Activated T-helper 9 cell treated with anti-CD3 and anti-CD28 coated beads, Interleukin-2, amount 50 U/mL, for 16 hours (primary cell): Measurements from ENCODE around the gene RAPGEF5.

Experiments used
- DNase-seq: peaks from one replicate; pipeline ENCODE4 v3.0.0-alpha.2; 2020; ENCODE audit warnings: low read depth

The RAPGEF5 gene

DNA sequence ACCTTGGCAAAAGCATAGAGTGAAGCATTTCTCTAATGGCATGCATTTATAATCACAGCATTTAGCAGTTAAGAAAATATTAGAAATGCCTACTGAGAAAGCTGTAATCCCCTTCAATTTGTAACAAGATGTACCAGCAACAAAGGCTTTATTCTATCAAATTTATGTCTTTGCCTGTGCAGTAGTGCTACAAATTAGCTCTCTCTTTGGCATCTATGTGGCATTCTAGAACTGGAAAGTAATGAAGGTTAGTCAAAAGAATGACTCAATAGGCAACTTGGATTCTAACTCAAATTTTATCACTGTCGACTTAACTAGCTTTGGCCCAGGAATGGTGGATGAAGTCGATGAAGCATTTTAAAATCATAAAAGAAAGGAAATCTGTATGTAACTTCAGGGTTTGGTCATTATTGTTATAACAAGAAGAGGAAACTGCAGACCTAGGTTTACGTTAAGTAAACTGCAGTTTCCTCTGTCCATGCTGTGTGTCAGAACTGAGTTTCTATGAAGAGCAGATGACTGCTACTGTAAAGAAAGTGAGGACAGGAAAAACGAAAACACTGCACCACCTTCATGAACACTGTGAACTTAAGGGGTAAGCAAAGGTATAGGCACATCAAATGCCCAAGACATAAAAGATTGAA, 140.0 kb downstream of the RAPGEF5 start:
- no peak for DNase-seq

DNA sequence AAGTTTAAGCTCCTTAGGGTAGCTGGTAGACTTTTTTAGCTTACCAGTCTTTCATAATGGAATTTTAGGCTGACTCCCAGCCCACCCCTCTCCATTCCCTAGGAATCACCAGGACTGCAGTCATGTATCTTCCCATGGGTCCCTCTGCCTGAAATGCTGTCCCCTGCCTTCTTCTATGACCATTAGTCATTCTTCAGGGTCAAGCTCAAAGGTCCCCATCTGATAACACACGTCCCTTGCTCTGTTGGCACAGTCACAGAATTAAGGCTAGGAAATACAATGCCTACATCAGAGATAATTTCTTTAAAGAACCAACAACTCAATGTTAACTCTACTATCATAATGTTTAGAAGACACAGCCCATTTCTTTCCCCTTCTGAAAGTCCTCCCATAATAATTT, 140.6 kb downstream of the RAPGEF5 start:
- no peak for DNase-seq

DNA sequence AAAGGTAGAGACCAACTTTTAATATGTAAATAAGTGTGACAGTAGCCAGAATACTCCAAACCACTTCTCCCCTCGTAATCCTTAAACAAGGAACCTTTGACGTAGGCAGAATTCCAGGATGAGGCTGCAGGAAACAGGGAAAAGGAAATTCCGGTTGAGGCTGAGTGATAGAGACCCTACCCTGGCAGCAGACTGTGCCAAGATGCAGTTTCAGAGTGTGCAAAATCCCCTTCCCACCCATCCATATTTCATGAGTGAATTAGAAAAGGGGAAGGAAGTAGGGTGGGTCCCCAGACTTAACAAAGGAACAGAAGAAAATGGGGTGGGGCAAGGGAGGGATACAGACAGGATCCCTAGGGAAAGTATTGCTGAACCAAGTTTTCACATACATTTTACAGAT, 143.0 kb downstream of the RAPGEF5 start:
- DNase-seq = no peak

DNA sequence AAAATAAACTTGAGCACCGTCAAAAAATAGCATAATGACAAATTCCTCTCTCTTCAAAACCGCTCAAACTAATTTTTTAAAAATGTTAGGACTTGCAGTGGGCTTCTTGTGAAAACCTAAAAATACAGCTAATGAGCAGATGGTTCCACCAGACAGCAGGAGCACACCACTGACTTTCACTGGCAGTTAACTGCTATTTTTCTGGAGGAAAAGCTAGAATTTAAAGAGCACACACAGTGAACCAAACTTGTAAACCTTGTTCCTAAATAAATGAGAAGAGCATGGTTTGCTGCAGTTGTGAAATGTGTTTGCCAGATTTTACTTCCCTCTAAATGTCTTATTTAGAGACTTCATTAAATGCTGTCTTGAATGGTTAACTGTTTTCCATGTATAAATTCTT, 143.9 kb downstream of the RAPGEF5 start:
- DNase-seq = no peak

DNA sequence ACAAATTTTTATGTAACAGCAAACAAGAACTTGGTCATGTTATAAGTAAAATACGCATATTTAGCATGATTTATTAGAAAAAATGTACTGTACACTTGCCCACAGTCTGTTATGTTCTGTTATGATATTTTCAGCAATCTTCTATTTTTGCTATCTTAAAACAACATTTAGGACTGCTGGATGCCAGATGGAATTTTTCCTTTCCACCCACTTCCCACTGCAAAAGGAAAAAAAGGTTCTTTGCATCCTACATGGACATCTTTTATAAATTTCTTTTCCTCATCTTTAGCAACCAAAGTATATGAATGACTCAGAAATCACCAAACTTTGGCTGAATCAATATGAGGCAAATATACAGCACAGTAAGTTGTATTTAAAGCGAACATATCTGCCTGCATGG, 146.0 kb downstream of the RAPGEF5 start:
- no peak for DNase-seq

DNA sequence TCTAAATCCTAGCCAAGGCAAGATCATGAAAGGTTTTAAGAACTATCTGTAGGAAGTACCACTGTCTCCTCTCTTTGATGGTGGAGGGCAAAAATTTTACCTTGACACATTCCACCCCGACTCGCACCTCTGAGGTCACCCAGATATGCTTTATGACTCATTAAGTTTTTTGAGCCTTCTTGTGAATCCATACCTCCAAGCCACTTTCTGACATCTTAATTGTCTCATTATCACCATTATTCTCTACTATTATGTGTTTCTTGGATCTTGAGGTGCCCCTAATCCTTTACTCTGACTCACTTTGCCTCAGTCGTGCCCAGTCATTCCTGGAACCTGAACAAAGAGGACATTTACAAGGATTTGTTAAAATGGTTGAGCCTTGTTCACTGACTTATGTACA, 146.6 kb downstream of the RAPGEF5 start:
- DNase-seq = no peak

DNA sequence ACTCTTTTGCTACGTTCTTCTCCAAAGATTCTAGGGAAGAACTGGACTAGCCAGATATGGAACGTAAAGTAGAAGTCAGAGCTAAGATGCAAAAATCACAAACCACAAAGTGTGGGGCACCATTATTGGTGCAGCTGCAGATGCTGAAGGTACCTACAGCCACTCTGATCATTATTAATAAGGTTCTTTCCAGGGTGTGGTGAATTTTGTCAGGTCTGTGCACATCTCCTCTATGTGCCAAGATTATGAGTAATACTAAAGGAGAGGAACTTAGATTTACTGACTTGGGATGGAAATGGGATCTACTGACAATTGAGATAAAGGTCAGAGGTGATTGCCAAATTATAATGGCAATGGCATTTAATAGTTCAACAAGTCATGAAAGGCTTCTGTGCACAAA, 148.2 kb downstream of the RAPGEF5 start:
- no peak for DNase-seq

DNA sequence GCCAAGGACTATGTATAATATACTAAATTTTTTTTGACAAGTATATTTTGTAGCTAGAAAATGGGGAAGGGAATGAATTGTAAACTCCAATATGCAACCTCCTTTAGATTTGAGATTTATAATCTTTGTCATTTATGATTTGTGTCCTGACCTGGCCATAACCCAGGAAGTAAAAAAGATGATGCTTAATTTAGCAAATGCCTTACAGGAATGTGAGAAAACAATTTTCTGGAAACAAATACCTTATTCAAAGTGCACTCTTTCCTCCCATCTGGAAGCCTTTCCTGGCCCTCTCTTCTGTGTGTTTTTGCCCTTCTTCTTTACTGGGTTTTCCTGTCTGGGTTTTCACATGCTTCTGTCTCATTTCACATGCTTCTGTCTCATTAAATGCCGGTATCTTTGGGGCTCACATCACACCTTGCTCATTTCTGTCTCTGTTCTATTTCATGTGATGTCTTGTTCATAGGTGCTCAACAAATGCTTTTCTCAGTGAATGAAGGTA, 149.2 kb downstream of the RAPGEF5 start:
- no peak for DNase-seq

DNA sequence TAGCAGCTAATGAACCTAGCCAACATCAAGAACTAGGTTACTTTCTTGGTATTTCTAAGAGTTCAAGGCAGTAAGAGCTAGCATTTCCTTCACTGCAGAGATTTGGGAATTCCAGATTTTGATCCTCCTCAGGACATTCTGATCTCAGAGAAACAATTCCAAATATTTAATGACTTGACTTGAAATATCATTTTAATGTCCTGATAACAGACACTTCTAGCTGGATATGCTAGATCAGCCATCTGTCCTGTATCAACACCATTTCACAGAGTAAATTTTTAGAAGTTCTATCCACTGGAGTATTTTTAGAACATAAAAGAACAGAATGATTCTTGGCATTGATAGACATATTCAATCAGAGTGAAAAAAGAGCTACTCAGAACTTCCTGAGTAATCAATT, 151.3 kb downstream of the RAPGEF5 start:
- no peak for DNase-seq

DNA sequence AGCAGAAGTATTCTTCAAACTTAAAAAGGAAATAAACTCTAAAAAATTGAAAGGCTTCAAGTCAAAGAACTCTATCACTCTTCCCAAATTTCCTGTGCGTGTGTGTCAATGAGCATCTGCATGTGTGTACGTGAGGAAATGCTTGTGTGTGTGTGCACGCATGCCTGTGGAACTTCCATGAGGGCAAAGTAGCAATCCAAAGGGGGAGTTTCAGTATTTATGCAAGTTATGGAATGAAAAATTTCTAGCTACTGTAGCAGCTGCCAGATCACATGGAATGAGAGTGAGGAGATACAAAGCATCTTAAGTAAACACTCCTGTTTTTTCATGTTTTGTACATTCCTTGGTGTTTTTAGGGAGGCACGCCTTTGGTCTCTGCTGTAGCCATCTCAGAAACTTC, 152.6 kb downstream of the RAPGEF5 start:
- no peak for DNase-seq

DNA sequence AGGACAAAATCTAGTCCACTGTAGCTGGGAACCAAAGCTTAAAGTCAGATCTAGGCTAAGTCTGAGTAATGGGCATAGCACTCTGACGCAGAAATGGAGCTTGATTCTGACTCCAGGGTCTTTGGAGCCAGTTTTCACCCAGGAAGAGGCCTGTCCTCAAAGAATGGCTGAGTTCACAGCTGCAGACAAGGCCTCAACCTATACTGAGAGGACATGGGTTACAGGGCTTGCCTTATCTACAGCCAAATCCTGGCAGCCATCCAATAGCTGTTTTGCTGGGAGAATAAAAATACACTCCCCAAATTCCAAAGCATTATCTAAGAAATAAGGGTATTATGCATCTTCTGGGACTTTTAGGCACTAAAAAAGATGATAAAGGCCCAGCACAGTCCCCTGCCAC, 154.8 kb downstream of the RAPGEF5 start:
- no peak for DNase-seq

DNA sequence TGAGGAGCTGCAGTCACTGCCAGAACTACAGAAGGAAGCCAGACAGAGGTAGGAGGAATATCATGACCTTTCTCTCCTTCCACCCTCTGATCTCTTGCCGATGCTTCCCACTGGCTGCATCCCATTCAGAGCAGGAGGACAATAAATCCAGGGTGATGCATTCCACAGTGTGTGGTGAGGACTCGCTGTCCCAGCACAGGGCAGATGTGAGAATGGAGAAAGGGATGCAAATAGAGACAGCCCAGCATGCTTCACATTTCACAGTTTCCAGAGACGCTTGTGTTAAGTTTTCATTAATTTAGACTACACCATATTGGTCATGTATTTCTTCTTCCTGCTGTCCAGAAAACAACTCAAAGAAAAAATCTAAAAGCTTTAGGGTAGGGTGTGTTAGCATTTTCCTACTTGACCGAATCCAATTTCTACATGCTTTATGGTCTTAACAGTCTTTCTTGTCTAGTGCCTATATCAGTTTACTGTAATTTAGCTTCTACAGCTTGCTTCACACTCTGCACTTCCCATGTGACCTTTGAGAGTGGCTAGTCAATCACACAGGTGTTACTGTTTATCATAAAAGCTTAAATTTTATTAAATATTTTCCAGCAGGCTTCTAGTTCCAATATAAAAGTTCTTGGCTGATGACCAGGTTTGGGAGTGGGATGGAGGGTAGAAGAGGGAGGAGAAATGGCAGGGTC, 155.6 kb downstream of the RAPGEF5 start:
- DNase-seq = no peak

DNA sequence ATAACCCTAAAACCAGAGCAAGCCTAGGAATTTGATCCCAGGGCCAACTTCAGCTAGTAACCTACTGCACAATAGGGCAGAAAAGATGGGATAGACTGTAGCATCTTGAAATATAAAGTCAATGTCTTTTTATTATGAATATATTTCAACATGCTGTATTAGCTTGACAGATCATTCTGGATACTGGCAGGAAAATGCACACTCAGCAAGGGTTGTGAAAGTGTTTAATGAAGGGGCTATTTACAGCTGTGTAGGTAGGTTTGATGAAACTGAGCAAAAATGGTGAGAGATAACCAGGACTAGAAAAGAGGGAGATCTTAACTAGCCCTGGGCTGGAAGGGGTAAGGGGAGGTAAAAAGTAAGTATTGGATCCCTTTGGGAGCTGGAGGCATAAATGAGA, 156.2 kb downstream of the RAPGEF5 start:
- no peak for DNase-seq

DNA sequence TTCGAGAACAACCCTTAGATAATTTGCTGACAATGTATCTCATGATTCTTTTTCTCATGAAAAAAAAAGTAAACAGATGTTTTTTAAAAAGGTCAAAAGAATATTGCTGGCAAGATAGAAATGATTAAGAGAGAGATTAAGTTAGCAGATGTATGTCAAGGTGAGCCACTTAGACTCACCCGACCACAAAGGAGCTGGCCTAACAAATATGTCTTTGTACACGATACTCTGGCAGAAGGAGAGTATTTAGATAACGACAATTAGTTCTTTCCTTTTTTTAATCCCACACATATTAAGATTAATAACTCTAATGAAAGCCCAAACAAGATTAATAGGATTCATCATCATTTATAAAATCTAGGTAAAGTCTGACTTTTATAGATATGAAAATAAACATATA, 156.7 kb downstream of the RAPGEF5 start:
- no peak for DNase-seq

DNA sequence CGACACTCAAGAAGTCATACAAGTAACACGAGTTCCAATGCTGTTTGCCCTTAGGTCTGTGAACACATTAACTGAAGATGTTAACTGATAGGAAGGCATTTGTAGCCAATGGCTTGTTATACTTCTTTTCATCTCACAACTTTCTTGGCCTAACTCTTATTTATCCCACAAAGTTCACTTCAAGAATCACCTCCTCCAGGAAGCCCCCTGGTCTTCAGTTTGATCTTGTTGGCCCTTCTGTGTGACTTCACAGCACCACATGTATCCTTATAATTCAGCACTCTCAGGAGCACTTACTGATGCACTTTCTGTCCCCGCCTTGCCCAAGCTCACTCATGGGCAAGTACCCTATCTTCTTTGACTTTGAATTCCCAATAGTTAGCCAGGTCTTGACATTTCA, 159.6 kb downstream of the RAPGEF5 start:
- DNase-seq = no peak

DNA sequence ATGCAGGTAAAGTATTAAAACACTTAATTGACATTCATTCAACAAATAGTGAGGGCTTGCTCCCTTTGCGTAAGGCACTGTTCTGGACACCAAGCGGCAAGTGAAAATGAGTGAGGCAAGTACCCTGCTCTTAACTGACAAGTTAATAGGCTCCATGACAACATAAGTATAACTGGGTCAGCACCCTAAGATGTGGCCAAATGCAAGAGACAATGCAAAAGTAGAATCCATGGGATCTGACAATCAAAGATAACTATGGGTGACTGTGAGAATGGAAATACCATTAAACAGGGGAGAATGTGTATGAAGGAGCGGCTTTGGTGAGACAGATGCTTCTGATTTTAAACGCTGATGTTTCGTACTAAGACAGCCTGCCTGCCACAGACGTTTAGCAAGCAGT, 160.5 kb downstream of the RAPGEF5 start:
- no peak for DNase-seq

DNA sequence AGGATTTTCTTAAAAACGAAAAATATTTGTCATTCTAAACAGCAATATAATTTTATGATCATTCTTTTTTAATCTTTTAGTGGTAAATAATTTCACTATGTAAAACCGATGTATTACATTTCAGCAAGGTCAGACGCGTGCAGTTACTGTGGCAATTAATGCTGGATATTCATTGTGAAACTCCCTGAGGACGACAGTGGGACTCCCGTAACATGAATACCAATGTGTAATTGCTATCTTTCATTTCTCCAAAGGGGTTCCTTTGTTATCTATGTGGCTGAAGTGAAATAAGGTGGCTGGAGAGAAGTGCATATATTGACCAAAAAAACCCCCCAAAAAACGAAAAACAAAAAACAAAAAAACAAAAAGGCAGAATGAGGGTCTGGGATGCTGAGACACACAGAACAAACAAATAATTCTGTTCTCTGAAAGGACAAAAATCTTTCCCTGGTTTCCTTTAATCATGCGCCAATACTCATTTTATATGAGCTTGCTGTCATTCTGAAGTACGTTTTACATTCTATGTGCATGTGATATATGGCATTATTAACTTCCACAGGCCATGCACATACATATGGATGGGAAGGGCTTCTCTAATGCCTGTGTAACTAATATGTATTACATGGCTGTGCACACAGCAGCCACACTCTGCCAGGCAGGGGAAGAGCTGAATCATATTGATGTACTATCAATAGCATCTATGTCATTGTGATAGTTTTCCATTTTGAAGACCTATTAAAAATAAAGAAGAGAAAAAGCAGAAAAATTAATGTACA, 161.4 kb downstream of the RAPGEF5 start:
- no peak for DNase-seq

DNA sequence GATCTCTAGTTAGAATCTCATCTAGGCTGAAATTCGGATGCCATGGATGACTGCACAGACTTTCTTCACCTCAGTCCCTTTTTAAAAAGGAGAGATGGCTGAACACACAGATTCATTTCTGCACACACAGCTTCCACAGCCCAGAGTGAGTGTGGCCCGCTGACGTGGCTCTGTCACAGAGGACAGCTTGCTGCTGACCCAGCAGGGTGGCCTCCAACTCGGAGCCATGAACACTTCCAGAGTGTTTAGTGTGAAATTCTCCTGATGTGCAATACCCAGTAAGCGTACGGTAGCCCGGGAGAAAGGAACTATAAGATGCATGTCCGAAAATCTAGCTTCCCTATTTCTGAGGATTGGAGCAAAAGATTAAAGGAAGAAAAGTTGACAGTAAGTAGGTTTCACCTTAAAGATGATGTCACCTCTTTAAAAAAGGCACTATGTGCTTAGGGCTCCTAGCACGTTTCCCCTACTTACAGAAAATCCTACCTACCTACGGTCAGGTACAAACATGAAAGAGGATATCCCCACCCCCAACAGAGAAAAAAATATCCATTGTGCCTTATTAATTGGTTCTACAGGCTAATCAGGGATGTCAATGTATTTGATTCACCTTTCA, 162.2 kb downstream of the RAPGEF5 start:
- no peak for DNase-seq

DNA sequence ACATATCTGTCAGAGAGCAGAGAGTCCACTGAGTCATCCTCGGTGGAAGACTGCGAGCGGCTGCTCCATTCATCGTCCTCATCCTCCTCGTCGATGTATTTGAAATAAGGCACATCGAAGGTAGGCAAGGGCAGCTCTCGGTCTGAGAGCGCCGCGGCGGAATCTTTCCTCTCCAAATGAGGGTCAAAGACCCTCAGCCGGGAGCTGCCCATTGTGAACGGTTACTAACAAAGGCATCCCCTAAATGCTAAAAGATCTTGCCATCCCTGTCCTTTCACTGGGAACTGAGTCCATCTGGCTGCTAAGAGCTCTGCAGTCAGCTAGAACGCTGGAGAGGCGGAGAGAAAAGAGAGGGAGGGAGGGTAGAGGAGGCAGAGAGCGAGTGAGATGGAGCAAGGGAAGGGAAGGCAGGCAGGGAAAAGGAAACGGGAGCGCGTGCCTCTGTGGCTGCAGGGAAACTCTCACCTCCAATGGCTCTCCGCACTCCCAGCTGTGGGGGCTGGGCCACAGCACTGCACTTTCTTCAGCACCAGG, 163.4 kb downstream of the RAPGEF5 start:
- DNase-seq = no peak

DNA sequence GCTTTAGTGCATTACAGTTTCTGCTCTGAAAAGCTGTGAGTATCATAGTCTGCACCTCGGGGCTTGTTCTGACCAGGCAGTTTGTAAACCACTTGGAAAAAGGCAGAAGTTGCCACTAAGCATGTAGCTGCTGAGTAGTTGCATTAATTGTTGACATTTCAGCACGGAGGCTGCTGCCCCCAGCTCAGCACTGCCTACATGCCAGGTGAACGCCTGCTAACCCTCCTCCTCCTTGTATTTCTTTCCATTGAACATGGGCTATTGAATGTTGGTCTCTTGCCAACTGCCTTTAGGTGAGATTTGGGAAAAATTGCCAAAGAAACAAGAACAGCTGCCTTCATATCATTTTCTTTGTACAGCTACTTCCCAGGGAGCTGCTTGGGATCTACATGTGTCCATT, 164.2 kb downstream of the RAPGEF5 start:
- DNase-seq = no peak

DNA sequence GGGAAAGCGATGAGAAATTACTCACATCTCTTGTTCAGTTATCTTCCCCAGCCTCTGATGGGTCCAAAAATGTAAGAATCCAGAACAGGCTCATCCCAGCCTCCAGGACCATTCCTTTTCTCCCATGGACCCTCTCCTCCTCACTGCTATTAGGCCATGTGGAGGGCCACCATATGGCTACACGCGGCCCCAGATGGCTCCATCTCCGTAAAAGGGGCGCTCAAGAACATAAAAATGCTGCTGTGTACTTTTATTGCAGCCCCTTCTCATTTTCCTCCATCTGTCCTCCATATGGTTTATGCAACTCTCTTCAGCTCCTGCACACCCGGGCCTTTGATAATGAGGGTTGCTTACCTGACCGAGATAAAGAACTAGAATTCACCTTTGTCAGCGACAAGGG, 166.2 kb downstream of the RAPGEF5 start:
- DNase-seq = no peak

DNA sequence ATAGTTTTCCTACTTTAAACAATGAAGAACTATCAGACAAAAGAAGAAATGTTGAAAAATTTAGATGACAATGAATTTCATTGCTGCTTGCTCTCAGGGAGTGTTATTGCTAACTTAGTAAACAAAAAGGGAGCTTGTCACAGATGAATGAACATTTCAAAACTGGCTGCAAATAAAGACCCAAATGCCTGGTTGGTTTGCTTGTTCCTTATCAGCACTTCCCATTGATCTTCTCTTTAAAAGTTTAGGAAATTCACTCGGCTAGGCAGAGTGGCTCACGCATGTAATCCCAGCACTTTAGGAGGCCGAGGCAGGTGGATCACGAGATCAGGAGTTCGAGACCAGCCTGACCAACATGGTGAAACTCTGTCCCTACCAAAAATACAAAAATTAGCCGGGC, 167.2 kb downstream of the RAPGEF5 start:
- DNase-seq = no peak

DNA sequence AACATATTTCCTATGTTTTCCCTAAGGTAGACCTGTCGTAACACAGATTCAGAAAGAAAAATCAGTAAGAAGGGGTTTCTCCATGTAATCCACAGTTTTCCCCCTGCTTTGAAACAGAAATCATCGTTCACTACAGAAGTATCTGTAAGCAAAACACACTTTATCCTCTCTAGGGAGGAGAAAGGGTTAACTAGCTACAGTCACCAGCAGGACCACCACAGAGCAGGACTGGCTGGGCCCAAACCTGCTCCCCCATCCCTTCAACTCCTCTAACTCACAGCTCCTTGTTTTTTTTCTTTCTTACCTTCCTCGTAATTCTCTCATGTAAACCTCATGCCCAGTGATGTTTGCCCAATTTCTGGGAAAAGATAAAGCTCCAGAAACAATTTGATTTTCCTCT, 167.7 kb downstream of the RAPGEF5 start:
- no peak for DNase-seq
